ENCODE results near the gene CHRM5. TPM values are rescaled to one million over a fixed set of nuclear protein-coding genes. Genes with fewer than 3 reads are reported as not detected.

Gene CHRM5
- polyA plus RNA-seq, 1 experiment: 0.04 TPM

GRCh38 chr15:34056911-34057310 lies 88.6 kb downstream of the CHRM5 start:
- no peaks in the 10 kb centered on the region for H3K27me3 ChIP-seq (ENCODE audit: control insufficient read depth, insufficient read depth, low read length)
- no peak overlapping the region for H3K4me3 ChIP-seq (ENCODE audit: low read depth, low read length)
- TF ChIP-seq CTCF (IDR thresholded peaks at IDR 0.05; ENCODE audit: insufficient read depth, low read depth, low read length): no peak
- no peaks in the 10 kb centered on the region for H3K36me3 ChIP-seq (ENCODE audit: control insufficient read depth, insufficient read depth, low read length)
- CTCF ChIA-PET: interaction anchor here (1.0 to 1.6 kb wide), 3 partner anchors 53 to 311 kb away, joined by 3 to 6 read pairs (median 3); partner anchors contain the start of gene LPCAT4
- no peak for DNase-seq (ENCODE audit: low read depth)
- POLR2A ChIA-PET: no interaction called here

GRCh38 chr15:34059476-34059875 lies 91.2 kb downstream of the CHRM5 start:
- Histone ChIP-seq H3K4me3 (ENCODE audit: low read depth, low read length) (no peak overlapping the region), H3K27me3 (ENCODE audit: control insufficient read depth, insufficient read depth, low read length) (no peaks in the 10 kb centered on the region), H3K36me3 (ENCODE audit: control insufficient read depth, insufficient read depth, low read length) (no peaks in the 10 kb centered on the region)
- ChIA-PET CTCF (interaction anchor here (0.7 to 7.5 kb wide), 4 partner anchors 9 to 166 kb away, joined by 3 to 61 read pairs (median 4); partner anchors contain the start of gene KATNBL1), POLR2A (no interaction called here)
- no peak for TF ChIP-seq CTCF (IDR thresholded peaks at IDR 0.05; ENCODE audit: insufficient read depth, low read depth, low read length)
- DNase-seq (ENCODE audit: low read depth): no peak

GRCh38 chr15:34059946-34060345 lies 91.6 kb downstream of the CHRM5 start:
- ChIA-PET POLR2A (no interaction called here), CTCF (interaction anchor here (1.2 to 7.5 kb wide), 2 partner anchors 13 to 151 kb away, joined by 4 to 61 read pairs; partner anchors contain the start of gene KATNBL1)
- no peak for TF ChIP-seq CTCF (IDR thresholded peaks at IDR 0.05; ENCODE audit: insufficient read depth, low read depth, low read length)
- no peaks in the 10 kb centered on the region for H3K36me3 ChIP-seq (ENCODE audit: control insufficient read depth, insufficient read depth, low read length)
- no peak for DNase-seq (ENCODE audit: low read depth)
- no peaks in the 10 kb centered on the region for H3K27me3 ChIP-seq (ENCODE audit: control insufficient read depth, insufficient read depth, low read length)
- no peak overlapping the region for H3K4me3 ChIP-seq (ENCODE audit: low read depth, low read length)

GRCh38 chr15:34064438-34064837 lies 96.1 kb downstream of the CHRM5 start:
- CTCF ChIA-PET: interaction anchor here (0.7 to 7.5 kb wide), 5 partner anchors 12 to 523 kb away, joined by 3 to 61 read pairs (median 6); partner anchors contain the start of genes KATNBL1 and LPCAT4
- POLR2A ChIA-PET: no interaction called here
- no peak overlapping the region for H3K4me3 ChIP-seq (ENCODE audit: low read depth, low read length)
- DNase-seq (ENCODE audit: low read depth): no peak
- no peaks in the 10 kb centered on the region for H3K36me3 ChIP-seq (ENCODE audit: control insufficient read depth, insufficient read depth, low read length)
- no peak for TF ChIP-seq CTCF (IDR thresholded peaks at IDR 0.05; ENCODE audit: insufficient read depth, low read depth, low read length)
- no peaks in the 10 kb centered on the region for H3K27me3 ChIP-seq (ENCODE audit: control insufficient read depth, insufficient read depth, low read length)

GRCh38 chr15:34065261-34065660 lies 97.0 kb downstream of the CHRM5 start:
- Histone ChIP-seq H3K36me3 (ENCODE audit: control insufficient read depth, insufficient read depth, low read length) (no peaks in the 10 kb centered on the region), H3K27me3 (ENCODE audit: control insufficient read depth, insufficient read depth, low read length) (no peaks in the 10 kb centered on the region), H3K4me3 (ENCODE audit: low read depth, low read length) (no peak overlapping the region)
- DNase-seq (ENCODE audit: low read depth): no peak
- ChIA-PET CTCF (interaction anchor here (1.2 kb wide), 1 partner anchor 522 kb away, joined by 3 read pairs; no protein-coding TSS in a partner anchor), POLR2A (no interaction called here)
- no peak for TF ChIP-seq CTCF (IDR thresholded peaks at IDR 0.05; ENCODE audit: insufficient read depth, low read depth, low read length)

Data from BJ (cell line).